Liver (tissue), 3 donors: ENCODE results near the gene SNRK.

ENCODE experiments used
- CTCF ChIP-seq: fragments of 150-350 bp; IDR thresholded peaks from 2 replicates; pipeline ENCODE4 v1.5.1; 2017; ENCODE audit warnings: improper control_type of control experiment, low read depth, low read length; ENCODE audit not compliant: missing input control
- FOXA1 ChIP-seq: IDR thresholded peaks from 2 replicates; pipeline ENCODE4 v1.6.1; 2016; ENCODE audit warnings: antibody characterized with exemption
- GABPA ChIP-seq, 2 donors: IDR thresholded peaks in 1 of 2; conservative IDR thresholded peaks in 1 of 2; 2 replicates each; pipeline ENCODE4 v1.6.1; 2016; ENCODE audit warnings: antibody characterized with exemption in 2 of 2, mild to moderate bottlenecking in 1 of 2, moderate library complexity in 1 of 2
- HNF4G ChIP-seq: IDR thresholded peaks from 2 replicates; pipeline ENCODE4 v1.6.1; 2016; ENCODE audit warnings: antibody characterized with exemption
- NR2F2 ChIP-seq: IDR thresholded peaks from 2 replicates; pipeline ENCODE4 v1.6.1; 2016; ENCODE audit warnings: antibody characterized with exemption
- RAD21 ChIP-seq, 2 donors: IDR thresholded peaks; 2 replicates each; pipeline ENCODE4 v1.6.1; 2016; ENCODE audit warnings: antibody characterized with exemption in 2 of 2, mild to moderate bottlenecking in 2 of 2
- RXRA ChIP-seq, 2 donors: IDR thresholded peaks; 2 replicates each; pipeline ENCODE4 v1.6.1; 2017 to 2018; ENCODE audit warnings: antibody characterized with exemption in 2 of 2, mild to moderate bottlenecking in 1 of 2
- SP1 ChIP-seq: IDR thresholded peaks from 2 replicates; pipeline ENCODE4 v1.6.1; 2018; ENCODE audit warnings: antibody characterized with exemption, mild to moderate bottlenecking
- TAF1 ChIP-seq: conservative IDR thresholded peaks from 2 replicates; pipeline ENCODE4 v1.6.1; 2016; ENCODE audit warnings: antibody characterized with exemption, mild to moderate bottlenecking
- YY1 ChIP-seq: IDR thresholded peaks from 2 replicates; pipeline ENCODE4 v1.6.1; 2016; ENCODE audit warnings: antibody characterized with exemption, mild to moderate bottlenecking
- TF ChIP-seq, protein P1 (sequence below): IDR thresholded peaks from 2 replicates; pipeline ENCODE4 v1.6.1; 2016; ENCODE audit warnings: antibody characterized with exemption
- TF ChIP-seq, protein P2 (sequence below): IDR thresholded peaks from 2 replicates; pipeline ENCODE4 v1.6.1; 2016; ENCODE audit warnings: antibody characterized with exemption
- TF ChIP-seq, protein P3 (sequence below): IDR thresholded peaks from 2 replicates; pipeline ENCODE4 v1.6.1; 2016; ENCODE audit warnings: antibody characterized with exemption
- TF ChIP-seq, protein P4 (sequence below): IDR thresholded peaks from 2 replicates; pipeline ENCODE4 v1.6.1; 2016; ENCODE audit warnings: antibody characterized with exemption, mild to moderate bottlenecking
- donor health status: healthy.
- donor health status: healthy.

DNA sequence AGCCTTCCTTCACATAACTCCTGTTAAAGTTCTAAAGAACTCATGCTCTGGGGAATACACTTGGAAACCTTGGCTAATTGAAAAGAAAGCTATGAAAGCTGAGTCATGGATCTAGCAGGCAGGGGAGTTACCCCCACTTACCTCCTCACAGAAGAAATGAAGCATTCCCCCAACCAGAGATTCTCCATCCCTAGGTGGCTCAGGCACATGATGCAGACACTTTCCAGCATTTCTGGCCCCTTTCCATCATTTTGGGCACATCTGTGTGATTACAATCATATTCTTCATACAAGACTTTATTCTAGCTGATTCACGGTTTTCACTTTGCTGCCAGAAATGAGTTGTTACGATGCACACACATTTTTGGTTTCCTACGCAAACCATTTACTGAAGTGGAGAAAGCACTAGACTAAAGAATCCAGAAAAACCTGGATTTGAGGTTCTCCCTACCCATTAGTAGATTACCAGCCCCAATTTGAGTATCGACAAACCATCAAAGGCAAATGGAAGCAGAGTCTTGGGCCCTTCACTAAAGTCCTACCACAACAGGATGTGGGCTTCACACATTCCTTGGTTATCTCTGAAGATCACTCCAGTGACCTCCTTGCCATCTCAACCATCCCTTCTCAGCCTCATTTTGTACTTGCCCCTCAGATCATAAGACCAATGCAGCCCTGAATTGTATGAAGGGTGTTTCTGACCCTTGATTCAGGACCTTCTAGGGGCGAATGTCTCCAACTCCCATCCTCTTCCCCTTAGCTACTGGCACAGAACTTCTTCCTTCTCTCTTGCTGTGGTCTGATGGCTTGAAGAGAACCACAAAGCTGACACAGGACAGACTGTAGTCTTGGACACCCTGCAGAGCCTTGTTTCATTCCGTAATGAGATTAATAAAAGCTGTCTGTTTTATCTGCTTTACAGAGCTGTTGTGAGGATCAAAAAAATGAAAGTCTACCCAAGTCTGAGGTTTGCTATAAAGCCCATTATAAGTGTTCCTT lies 42.5 kb upstream of the SNRK start:
- no peak for TF ChIP-seq CTCF
- no peak for TF ChIP-seq NR2F2
- TF ChIP-seq, protein P1, sequence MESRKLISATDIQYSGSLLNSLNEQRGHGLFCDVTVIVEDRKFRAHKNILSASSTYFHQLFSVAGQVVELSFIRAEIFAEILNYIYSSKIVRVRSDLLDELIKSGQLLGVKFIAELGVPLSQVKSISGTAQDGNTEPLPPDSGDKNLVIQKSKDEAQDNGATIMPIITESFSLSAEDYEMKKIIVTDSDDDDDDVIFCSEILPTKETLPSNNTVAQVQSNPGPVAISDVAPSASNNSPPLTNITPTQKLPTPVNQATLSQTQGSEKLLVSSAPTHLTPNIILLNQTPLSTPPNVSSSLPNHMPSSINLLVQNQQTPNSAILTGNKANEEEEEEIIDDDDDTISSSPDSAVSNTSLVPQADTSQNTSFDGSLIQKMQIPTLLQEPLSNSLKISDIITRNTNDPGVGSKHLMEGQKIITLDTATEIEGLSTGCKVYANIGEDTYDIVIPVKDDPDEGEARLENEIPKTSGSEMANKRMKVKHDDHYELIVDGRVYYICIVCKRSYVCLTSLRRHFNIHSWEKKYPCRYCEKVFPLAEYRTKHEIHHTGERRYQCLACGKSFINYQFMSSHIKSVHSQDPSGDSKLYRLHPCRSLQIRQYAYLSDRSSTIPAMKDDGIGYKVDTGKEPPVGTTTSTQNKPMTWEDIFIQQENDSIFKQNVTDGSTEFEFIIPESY = no peak
- no peak for TF ChIP-seq FOXA1
- TF ChIP-seq, protein P2, sequence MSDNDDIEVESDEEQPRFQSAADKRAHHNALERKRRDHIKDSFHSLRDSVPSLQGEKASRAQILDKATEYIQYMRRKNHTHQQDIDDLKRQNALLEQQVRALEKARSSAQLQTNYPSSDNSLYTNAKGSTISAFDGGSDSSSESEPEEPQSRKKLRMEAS = no peak
- no peak for TF ChIP-seq SP1
- no peak for TF ChIP-seq YY1
- no peak for TF ChIP-seq RAD21 (IDR thresholded peaks at IDR 0.05)
- no peak for TF ChIP-seq HNF4G
- TF ChIP-seq, protein P3, sequence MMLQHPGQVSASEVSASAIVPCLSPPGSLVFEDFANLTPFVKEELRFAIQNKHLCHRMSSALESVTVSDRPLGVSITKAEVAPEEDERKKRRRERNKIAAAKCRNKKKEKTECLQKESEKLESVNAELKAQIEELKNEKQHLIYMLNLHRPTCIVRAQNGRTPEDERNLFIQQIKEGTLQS = no peak
- TF ChIP-seq GABPA (IDR thresholded peaks at IDR 0.05 in 1 of 2, conservative IDR thresholded peaks at IDR 0.05 in 1 of 2) = no peak
- TF ChIP-seq RXRA (IDR thresholded peaks at IDR 0.05) = no peak
- TF ChIP-seq, protein P4, sequence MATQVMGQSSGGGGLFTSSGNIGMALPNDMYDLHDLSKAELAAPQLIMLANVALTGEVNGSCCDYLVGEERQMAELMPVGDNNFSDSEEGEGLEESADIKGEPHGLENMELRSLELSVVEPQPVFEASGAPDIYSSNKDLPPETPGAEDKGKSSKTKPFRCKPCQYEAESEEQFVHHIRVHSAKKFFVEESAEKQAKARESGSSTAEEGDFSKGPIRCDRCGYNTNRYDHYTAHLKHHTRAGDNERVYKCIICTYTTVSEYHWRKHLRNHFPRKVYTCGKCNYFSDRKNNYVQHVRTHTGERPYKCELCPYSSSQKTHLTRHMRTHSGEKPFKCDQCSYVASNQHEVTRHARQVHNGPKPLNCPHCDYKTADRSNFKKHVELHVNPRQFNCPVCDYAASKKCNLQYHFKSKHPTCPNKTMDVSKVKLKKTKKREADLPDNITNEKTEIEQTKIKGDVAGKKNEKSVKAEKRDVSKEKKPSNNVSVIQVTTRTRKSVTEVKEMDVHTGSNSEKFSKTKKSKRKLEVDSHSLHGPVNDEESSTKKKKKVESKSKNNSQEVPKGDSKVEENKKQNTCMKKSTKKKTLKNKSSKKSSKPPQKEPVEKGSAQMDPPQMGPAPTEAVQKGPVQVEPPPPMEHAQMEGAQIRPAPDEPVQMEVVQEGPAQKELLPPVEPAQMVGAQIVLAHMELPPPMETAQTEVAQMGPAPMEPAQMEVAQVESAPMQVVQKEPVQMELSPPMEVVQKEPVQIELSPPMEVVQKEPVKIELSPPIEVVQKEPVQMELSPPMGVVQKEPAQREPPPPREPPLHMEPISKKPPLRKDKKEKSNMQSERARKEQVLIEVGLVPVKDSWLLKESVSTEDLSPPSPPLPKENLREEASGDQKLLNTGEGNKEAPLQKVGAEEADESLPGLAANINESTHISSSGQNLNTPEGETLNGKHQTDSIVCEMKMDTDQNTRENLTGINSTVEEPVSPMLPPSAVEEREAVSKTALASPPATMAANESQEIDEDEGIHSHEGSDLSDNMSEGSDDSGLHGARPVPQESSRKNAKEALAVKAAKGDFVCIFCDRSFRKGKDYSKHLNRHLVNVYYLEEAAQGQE = no peak
- no peak for TF ChIP-seq TAF1
